Upper lobe of right lung (tissue), 1 donor: ENCODE measurements around the gene TMEM203. TPM values are rescaled to one million over a fixed set of nuclear protein-coding genes. Genes with fewer than 3 reads are reported as not detected.

Source experiments
- ATAC-seq: fragments of 200-7000 bp; cut with Tn5 transposase; one replicate; pipeline ENCODE4 v1.9.1; 2020; ENCODE audit warnings: mild to moderate bottlenecking, moderate library complexity
- DNase-seq: peaks from one replicate; pipeline ENCODE4 v3.0.0-alpha.2; 2020
- H3K27ac ChIP-seq: fragments of 200-600 bp; one replicate; pipeline ENCODE4 v1.8.0; 2022
- H3K27me3 ChIP-seq: fragments of 200-600 bp; one replicate; pipeline ENCODE4 v1.8.0; 2022; ENCODE audit warnings: mild to moderate bottlenecking
- H3K36me3 ChIP-seq: fragments of 200-600 bp; one replicate; pipeline ENCODE4 v1.8.0; 2022
- H3K4me1 ChIP-seq: fragments of 200-600 bp; one replicate; pipeline ENCODE4 v1.8.0; 2022
- H3K4me3 ChIP-seq: fragments of 200-600 bp; one replicate; pipeline ENCODE4 v1.8.0; 2022; ENCODE audit warnings: mild to moderate bottlenecking
- H3K9me3 ChIP-seq: fragments of 200-600 bp; one replicate; pipeline ENCODE4 v1.8.0; 2022
- intact Hi-C: fragments of 100-400 bp; cut with DNase I; formaldehyde crosslinking; loops from one replicate; pipeline ENCODE4 v1.11.0; 2022
- long read RNA-seq: library from polyadenylated mRNA; unstranded; transcript quantifications from one replicate; pipeline ENCODE4 v2.0.0, GENCODE V29; 2021
- total RNA-seq: library from RNA; stranded (reverse); fragmentation: NEBNext Ultra II Directional; extraction: Animal tissue kit (Norgen Biotek cat#: 25700); gene quantifications from one replicate; pipeline ENCODE4 v1.2.1, GENCODE V29; 2021
- TF ChIP-seq, protein P1 (sequence below): fragments of 200-600 bp; IDR thresholded peaks from one replicate; pipeline ENCODE4 v1.8.0; 2022; ENCODE audit warnings: antibody characterized with exemption
- donor health status: DM: no; HTN: yes; CAD: no; lungs with severe emphysema.

The TMEM203 gene, protein sequence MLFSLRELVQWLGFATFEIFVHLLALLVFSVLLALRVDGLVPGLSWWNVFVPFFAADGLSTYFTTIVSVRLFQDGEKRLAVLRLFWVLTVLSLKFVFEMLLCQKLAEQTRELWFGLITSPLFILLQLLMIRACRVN
- 28.7 TPM for total RNA-seq
- long read RNA-seq, transcript TMEM203-201 (1 exons, 1,557 nt) = major isoform, 84 of 84 reads
- long read RNA-seq, partial matches to known transcripts = 0 of 84 reads
- long read RNA-seq, other reads (novel, unspliced or antisense) = 0 of 84 reads

DNA sequence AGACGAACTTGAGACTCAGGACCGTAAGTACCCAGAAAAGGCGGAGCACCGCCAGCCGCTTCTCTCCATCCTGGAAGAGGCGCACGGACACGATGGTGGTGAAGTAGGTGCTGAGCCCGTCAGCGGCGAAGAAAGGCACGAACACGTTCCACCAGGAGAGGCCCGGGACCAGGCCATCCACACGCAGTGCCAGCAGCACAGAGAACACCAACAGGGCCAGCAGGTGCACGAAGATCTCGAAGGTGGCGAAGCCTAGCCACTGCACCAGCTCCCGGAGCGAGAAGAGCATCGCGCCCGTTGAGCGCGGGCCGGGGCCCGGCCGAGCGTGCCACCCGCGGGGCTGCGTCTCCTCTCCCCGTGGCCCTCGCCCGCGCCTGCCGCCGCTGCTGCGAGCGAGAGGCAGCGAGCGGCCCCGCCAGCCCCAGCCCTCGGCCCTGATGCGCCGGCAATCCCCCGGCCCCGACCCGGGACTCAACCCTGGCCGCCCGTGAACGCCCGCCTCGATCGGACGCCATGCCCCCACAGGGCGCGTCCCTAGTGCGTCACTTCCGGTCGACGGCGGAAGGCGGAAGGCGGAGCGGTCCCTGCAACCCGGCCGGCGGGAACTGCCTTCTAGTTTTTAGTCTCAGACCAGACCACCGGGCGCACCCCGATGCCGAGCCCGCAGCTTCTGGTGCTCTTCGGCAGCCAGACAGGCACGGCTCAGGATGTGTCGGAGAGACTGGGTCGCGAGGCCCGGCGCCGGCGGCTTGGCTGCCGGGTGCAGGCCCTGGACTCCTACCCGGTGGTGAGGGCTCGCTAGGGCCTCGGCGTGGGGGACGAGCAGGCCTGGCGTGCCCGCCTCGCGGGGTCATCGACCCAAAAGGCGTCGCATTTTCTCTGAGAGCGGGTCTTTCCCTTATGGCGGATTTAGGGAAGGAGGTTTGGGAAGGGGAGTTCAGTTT lies at the start of gene TMEM203, which contains the start of gene NDOR1:
Gene TMEM203 (minus strand): TSS at position 523 of the 944 bp plus-strand sequence. CDS start 234 bp downstream, at position 289.
Gene NDOR1 (plus strand): TSS at position 575 of the 944 bp plus-strand sequence. CDS start 78 bp downstream, at position 653.
- peaks cover 41% of the 10 kb centered on the region for H3K4me1 ChIP-seq
- TF ChIP-seq, protein P1, sequence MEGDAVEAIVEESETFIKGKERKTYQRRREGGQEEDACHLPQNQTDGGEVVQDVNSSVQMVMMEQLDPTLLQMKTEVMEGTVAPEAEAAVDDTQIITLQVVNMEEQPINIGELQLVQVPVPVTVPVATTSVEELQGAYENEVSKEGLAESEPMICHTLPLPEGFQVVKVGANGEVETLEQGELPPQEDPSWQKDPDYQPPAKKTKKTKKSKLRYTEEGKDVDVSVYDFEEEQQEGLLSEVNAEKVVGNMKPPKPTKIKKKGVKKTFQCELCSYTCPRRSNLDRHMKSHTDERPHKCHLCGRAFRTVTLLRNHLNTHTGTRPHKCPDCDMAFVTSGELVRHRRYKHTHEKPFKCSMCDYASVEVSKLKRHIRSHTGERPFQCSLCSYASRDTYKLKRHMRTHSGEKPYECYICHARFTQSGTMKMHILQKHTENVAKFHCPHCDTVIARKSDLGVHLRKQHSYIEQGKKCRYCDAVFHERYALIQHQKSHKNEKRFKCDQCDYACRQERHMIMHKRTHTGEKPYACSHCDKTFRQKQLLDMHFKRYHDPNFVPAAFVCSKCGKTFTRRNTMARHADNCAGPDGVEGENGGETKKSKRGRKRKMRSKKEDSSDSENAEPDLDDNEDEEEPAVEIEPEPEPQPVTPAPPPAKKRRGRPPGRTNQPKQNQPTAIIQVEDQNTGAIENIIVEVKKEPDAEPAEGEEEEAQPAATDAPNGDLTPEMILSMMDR = no peak
- H3K9me3 ChIP-seq = no peaks in the 10 kb centered on the region
- peak; percentile 76 for ATAC-seq
- no peaks in the 10 kb centered on the region for H3K36me3 ChIP-seq
- DNase-seq = peak; percentile 97
- no peaks in the 10 kb centered on the region for H3K27me3 ChIP-seq
- intact Hi-C loops = no loop called here
- H3K27ac ChIP-seq = peak within 1 kb of the TSS; percentile 80
- H3K4me3 ChIP-seq = peak within 1 kb of the TSS; percentile 83

DNA sequence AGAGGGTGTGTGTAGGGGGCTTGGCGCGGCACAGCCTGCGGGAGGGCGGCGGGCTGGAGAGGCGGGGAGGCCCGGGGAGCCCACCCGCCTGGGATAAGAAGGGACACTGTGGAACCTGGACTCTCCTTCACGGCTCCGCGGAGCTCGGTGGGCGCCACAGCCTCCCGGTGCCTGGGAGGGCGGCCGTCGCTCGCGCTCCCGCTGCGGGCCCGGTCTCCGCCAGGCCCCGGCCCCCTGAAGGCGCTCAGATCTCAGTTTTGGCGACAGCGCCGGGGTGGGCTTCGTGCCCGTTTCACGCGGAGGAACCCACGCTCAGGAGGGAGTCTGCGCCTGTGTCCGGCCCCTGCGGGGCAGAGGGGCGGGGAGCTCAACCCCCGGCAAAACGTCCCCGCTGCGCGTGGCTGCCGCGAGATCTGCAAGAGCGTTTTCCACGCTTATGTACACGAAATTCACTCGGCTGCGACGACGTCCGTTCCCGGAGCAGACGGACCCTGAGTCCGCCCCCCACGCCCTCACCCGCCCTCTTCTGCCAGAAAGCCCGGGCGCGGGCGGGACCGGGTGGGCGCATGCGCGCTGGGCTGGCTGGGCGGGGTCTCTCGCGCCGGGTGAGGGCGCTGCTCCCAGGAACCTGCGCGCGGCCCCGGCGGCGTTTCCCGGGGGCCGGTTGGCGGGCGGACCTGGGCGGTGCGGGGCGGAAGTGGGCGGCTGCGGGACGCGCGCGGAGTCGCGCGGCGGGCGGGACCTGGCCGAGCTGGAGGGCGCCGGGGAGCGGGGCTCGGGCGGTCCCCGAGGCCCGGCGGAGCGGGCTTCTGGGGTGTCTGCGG lies 49.4 kb upstream of the TMEM203 start, which contains the start of gene NELFB:
Gene NELFB (plus strand): TSS at position 704 of the 824 bp plus-strand sequence.
- intact Hi-C loops = no loop called here
- TF ChIP-seq, protein P1 = no peak
- H3K9me3 ChIP-seq = no peaks in the 10 kb centered on the region
- H3K36me3 ChIP-seq = peaks cover 27% of the 10 kb centered on the region
- no peaks in the 10 kb centered on the region for H3K27me3 ChIP-seq
- ATAC-seq (peak; percentile 94), DNase-seq (peak; percentile 97)
- peaks cover 16% of the 10 kb centered on the region for H3K4me1 ChIP-seq
- peak within 1 kb of the TSS; percentile 86 for H3K4me3 ChIP-seq
- peak within 1 kb of the TSS; percentile 75 for H3K27ac ChIP-seq

DNA sequence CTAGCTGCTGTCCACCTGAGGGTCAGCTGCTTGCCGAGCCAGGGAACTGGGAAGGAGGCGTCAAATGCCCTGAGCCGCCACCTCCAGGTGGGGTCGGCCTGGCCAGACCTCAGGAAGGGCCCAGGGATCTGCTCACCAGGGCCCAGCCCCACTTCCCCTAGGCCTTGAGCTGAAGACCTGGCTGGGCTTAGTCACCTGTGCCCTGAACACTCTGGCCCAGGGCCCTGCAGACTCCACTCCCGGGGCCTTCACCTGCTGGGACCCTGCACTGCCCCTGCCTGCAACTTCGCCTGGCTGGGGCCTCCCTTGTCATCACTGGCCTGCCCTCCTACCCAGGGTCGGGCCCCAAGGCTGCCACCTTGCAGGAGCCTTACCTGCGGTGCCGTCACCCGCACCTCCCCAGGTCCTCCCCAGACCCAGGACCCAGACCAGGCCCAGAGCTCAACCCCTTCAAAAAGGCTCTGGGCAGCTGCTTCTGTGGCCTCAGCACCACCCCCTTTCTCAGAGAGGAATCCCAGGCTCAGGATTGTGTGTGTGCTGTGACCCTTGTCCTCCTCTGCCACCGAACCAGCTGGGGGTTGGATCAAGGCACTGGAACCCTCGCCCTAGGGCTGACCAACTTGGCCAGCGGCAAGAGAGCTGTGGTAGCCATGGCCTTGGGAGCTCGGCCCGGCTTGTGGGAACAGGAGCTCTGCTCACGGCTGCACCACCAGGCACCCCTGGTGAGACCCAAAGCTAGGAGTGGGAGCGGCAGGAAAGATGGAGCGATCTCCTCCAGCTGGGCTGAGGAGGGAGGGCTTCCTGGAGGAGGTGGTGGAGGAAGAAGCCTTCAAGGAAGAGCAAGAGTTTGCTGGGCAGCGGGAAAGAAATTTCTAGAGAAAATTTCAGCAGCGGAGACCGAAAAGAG lies 48.5 kb upstream of the TMEM203 start:
- H3K36me3 ChIP-seq = peaks cover 21% of the 10 kb centered on the region
- intact Hi-C loops = no loop called here
- no peaks in the 10 kb centered on the region for H3K9me3 ChIP-seq
- ATAC-seq (no peak), DNase-seq (no peak)
- H3K4me1 ChIP-seq = peaks cover 16% of the 10 kb centered on the region
- H3K27me3 ChIP-seq = no peaks in the 10 kb centered on the region
- TF ChIP-seq, protein P1 = no peak
- H3K27ac ChIP-seq = peak overlapping the region; percentile 75
- peak overlapping the region; percentile 86 for H3K4me3 ChIP-seq

DNA sequence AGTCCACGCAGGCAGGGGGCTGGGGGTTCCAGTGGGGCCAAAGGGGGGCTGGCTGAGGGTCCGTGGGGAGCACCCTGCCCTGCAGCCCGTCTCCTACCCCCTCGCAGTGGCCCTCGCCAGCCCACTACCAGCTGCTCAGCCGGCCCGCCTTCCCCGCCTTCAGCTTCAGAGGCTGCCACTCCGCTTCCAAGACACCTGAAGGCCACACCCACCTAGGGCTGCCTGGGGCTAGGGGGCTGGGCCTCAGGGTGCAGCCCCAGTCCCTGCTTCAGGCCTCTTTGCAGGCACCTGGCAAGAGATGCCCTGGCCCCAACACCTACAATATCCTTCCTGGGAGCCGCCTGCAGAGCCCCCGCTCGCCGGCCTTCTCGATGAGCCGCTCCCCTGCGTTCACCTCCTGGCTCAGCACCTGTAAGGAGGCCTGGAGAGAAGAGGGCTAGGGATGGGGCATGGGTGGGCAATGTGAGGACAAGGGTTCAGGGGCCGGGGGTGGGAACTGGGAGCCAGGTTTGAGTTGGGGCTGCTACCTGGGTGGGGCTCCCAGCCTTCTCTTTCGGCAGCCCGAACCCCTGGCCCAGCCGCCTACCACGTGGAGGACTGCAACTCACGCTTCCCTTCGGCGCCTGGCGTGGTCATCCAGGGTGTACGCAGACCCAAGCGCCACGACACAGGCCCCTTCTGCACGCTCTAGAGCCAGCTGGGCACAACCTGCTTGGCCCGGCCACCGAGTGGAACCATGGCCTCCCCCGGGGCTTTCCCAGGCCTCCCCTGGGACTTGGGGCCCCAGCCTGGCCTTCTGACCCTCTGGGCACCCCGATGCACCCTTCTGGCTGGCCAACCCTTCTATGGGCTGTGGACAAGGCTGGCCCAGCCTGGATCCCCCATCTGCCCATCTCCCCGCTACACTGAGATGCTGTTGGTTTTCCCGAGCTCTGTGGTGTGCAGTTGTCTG lies 47.4 kb upstream of the TMEM203 start:
- Histone ChIP-seq H3K9me3 (no peaks in the 10 kb centered on the region), H3K27me3 (no peaks in the 10 kb centered on the region), H3K4me3 (no peak overlapping the region), H3K4me1 (peaks cover 16% of the 10 kb centered on the region), H3K36me3 (peaks cover 10% of the 10 kb centered on the region), H3K27ac (no peak overlapping the region)
- intact Hi-C loops = no loop called here
- TF ChIP-seq, protein P1 = no peak
- no peak for DNase-seq
- ATAC-seq = no peak
